ENCODE data around the gene FAM110D.

Gene FAM110D

GRCh38 chr1:26161415-26162219 is 2.7 kb downstream of the FAM110D start:
- peaks cover 18% of the 10 kb centered on the region for H3K27me3 ChIP-seq (ENCODE audit: insufficient read depth, low read length)
- H4K8ac ChIP-seq (ENCODE audit: low read depth, low read length), result peak overlapping the region; percentile 67
- no peak overlapping the region for H3K4ac ChIP-seq (ENCODE audit: low read depth, low read length)
- peak overlapping the region; percentile 42 for H2BK12ac ChIP-seq (ENCODE audit: low read length)
- peak overlapping the region; percentile 28 for H2BK120ac ChIP-seq (ENCODE audit: insufficient read depth, low read length, poor library complexity)
- H3K9ac ChIP-seq (ENCODE audit: low read length), result no peak overlapping the region
- no CpG with 5 or more reads among the region's 98 CpGs for WGBS (ENCODE audit: extremely low coverage, insufficient coverage, insufficient read length)
- peak overlapping the region; percentile 61 for H4K12ac ChIP-seq (ENCODE audit: low read depth, low read length)
- peak overlapping the region; percentile 50 for H4K91ac ChIP-seq (ENCODE audit: low read depth, low read length)
- peaks cover 2% of the 10 kb centered on the region for H3K9me3 ChIP-seq (ENCODE audit: insufficient read depth, low read depth, low read length)
- H3K4me2 ChIP-seq (ENCODE audit: low read length), result peak overlapping the region; percentile 90
- peaks cover 31 to 42% of the 10 kb centered on the region in 2 experiments for H3K4me1 ChIP-seq (ENCODE audit: control insufficient read depth in 1 of 2, insufficient read depth in 2 of 2, low read length in 2 of 2)
- H2AFZ ChIP-seq (ENCODE audit: insufficient read depth, low read length, poor library complexity), result peak overlapping the region; percentile 50
- H3K14ac ChIP-seq (ENCODE audit: low read length), result peak overlapping the region; percentile 30
- peaks cover 5% of the 10 kb centered on the region for H3K79me2 ChIP-seq (ENCODE audit: control insufficient read depth, insufficient read depth, low read length, poor library complexity)
- peak overlapping the region; percentile 20 for H2AK5ac ChIP-seq (ENCODE audit: low read length)
- peak overlapping the region; percentile 59 for H3K4me3 ChIP-seq (ENCODE audit: low read depth, low read length)
- peak overlapping the region; percentile 62 for H3K18ac ChIP-seq (ENCODE audit: low read length)
- H3K27ac ChIP-seq (ENCODE audit: low read depth, low read length), result no peak overlapping the region
- H3K79me1 ChIP-seq (ENCODE audit: low read length), result peaks cover 15% of the 10 kb centered on the region
- H2BK5ac ChIP-seq (ENCODE audit: low read depth, low read length, poor library complexity), result no peak overlapping the region
- no peak overlapping the region for H3K23ac ChIP-seq (ENCODE audit: low read length)
- peak; percentile 28 to 69 for DNase-seq
- no peaks in the 10 kb centered on the region for H3K36me3 ChIP-seq (ENCODE audit: control insufficient read depth in 1 of 2, insufficient read depth in 2 of 2, low read length in 2 of 2)

GRCh38 chr1:26162220-26162709 is 3.4 kb downstream of the FAM110D start:
- Histone ChIP-seq H2AK5ac (ENCODE audit: low read length) (no peak overlapping the region), H3K9ac (ENCODE audit: low read length) (no peak overlapping the region), H2BK120ac (ENCODE audit: insufficient read depth, low read length, poor library complexity) (no peak overlapping the region), H3K79me1 (ENCODE audit: low read length) (peaks cover 15% of the 10 kb centered on the region), H3K36me3 (ENCODE audit: control insufficient read depth in 1 of 2, insufficient read depth in 2 of 2, low read length in 2 of 2) (no peaks in the 10 kb centered on the region), H3K27me3 (ENCODE audit: insufficient read depth, low read length) (peaks cover 18% of the 10 kb centered on the region), H2BK12ac (ENCODE audit: low read length) (peak overlapping the region; percentile 24), H4K12ac (ENCODE audit: low read depth, low read length) (no peak overlapping the region), H3K9me3 (ENCODE audit: insufficient read depth, low read depth, low read length) (peaks cover 2% of the 10 kb centered on the region), H3K4me3 (ENCODE audit: low read depth, low read length) (peak overlapping the region; percentile 49), H3K4me2 (ENCODE audit: low read length) (peak overlapping the region; percentile 90), H2BK5ac (ENCODE audit: low read depth, low read length, poor library complexity) (no peak overlapping the region), H3K14ac (ENCODE audit: low read length) (no peak overlapping the region), H2AFZ (ENCODE audit: insufficient read depth, low read length, poor library complexity) (peak overlapping the region; percentile 50), H3K4me1 (ENCODE audit: control insufficient read depth in 1 of 2, insufficient read depth in 2 of 2, low read length in 2 of 2) (peaks cover 31 to 40% of the 10 kb centered on the region in 2 experiments), H3K27ac (ENCODE audit: low read depth, low read length) (no peak overlapping the region), H3K18ac (ENCODE audit: low read length) (no peak overlapping the region), H3K4ac (ENCODE audit: low read depth, low read length) (no peak overlapping the region), H3K23ac (ENCODE audit: low read length) (no peak overlapping the region), H4K8ac (ENCODE audit: low read depth, low read length) (no peak overlapping the region), H4K91ac (ENCODE audit: low read depth, low read length) (no peak overlapping the region), H3K79me2 (ENCODE audit: control insufficient read depth, insufficient read depth, low read length, poor library complexity) (peaks cover 5% of the 10 kb centered on the region)
- no peak for DNase-seq
- no CpG with 5 or more reads among the region's 21 CpGs for WGBS (ENCODE audit: extremely low coverage, insufficient coverage, insufficient read length)

DNA sequence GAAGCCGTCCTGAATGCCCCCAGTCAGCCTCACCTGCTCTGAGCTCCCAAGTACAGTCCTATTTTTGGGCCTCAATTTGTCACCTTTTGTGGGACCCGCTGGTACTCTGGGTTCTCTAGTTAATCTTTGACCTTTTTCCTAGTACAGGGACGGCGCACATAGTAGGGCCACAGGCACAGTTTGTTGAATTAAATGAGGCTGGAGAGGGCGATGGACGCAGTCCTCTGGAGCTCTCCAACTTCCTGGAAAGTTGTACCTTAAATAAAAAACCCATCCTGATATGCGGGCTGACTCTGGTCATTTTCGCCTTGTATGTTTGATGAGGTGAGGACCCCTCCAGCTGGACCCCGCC is 4.8 kb downstream of the FAM110D start:
- no CpG with 5 or more reads among the region's 9 CpGs for WGBS (ENCODE audit: extremely low coverage, insufficient coverage, insufficient read length)
- H3K9me3 ChIP-seq (ENCODE audit: insufficient read depth, low read depth, low read length), result peaks cover 2% of the 10 kb centered on the region
- H2AK5ac ChIP-seq (ENCODE audit: low read length), result no peak overlapping the region
- H3K18ac ChIP-seq (ENCODE audit: low read length), result no peak overlapping the region
- H3K27me3 ChIP-seq (ENCODE audit: insufficient read depth, low read length), result peaks cover 18% of the 10 kb centered on the region
- H4K8ac ChIP-seq (ENCODE audit: low read depth, low read length), result no peak overlapping the region
- no peak overlapping the region for H2BK120ac ChIP-seq (ENCODE audit: insufficient read depth, low read length, poor library complexity)
- H3K27ac ChIP-seq (ENCODE audit: low read depth, low read length), result no peak overlapping the region
- H2BK5ac ChIP-seq (ENCODE audit: low read depth, low read length, poor library complexity), result no peak overlapping the region
- peaks cover 10% of the 10 kb centered on the region for H3K79me1 ChIP-seq (ENCODE audit: low read length)
- no peak overlapping the region for H2BK12ac ChIP-seq (ENCODE audit: low read length)
- peaks cover 23 to 32% of the 10 kb centered on the region in 2 experiments for H3K4me1 ChIP-seq (ENCODE audit: control insufficient read depth in 1 of 2, insufficient read depth in 2 of 2, low read length in 2 of 2)
- H3K79me2 ChIP-seq (ENCODE audit: control insufficient read depth, insufficient read depth, low read length, poor library complexity), result peaks cover 5% of the 10 kb centered on the region
- no peak overlapping the region for H4K12ac ChIP-seq (ENCODE audit: low read depth, low read length)
- H4K91ac ChIP-seq (ENCODE audit: low read depth, low read length), result no peak overlapping the region
- peak overlapping the region; percentile 80 for H3K4me2 ChIP-seq (ENCODE audit: low read length)
- no peak overlapping the region for H2AFZ ChIP-seq (ENCODE audit: insufficient read depth, low read length, poor library complexity)
- H3K4me3 ChIP-seq (ENCODE audit: low read depth, low read length), result no peak overlapping the region
- H3K9ac ChIP-seq (ENCODE audit: low read length), result no peak overlapping the region
- H3K36me3 ChIP-seq (ENCODE audit: control insufficient read depth in 1 of 2, insufficient read depth in 2 of 2, low read length in 2 of 2), result no peaks in the 10 kb centered on the region
- H3K4ac ChIP-seq (ENCODE audit: low read depth, low read length), result no peak overlapping the region
- H3K14ac ChIP-seq (ENCODE audit: low read length), result no peak overlapping the region
- H3K23ac ChIP-seq (ENCODE audit: low read length), result no peak overlapping the region
- no peak for DNase-seq

GRCh38 chr1:26164036-26164860 is 5.4 kb downstream of the FAM110D start:
- H4K12ac ChIP-seq (ENCODE audit: low read depth, low read length), result peak overlapping the region; percentile 49

More at GRCh38 chr1:26164036-26164860, 5.4 kb downstream of the FAM110D start:
- WGBS (ENCODE audit: extremely low coverage, insufficient coverage, insufficient read length), result no CpG with 5 or more reads among the region's 72 CpGs
- H3K4ac ChIP-seq (ENCODE audit: low read depth, low read length), result no peak overlapping the region
- H3K79me2 ChIP-seq (ENCODE audit: control insufficient read depth, insufficient read depth, low read length, poor library complexity), result peaks cover 5% of the 10 kb centered on the region
- H3K36me3 ChIP-seq (ENCODE audit: control insufficient read depth in 1 of 2, insufficient read depth in 2 of 2, low read length in 2 of 2), result no peaks in the 10 kb centered on the region
- H3K14ac ChIP-seq (ENCODE audit: low read length), result peak overlapping the region; percentile 65
- H3K4me3 ChIP-seq (ENCODE audit: low read depth, low read length), result peak overlapping the region; percentile 55
- peaks cover 2% of the 10 kb centered on the region for H3K9me3 ChIP-seq (ENCODE audit: insufficient read depth, low read depth, low read length)
- peak overlapping the region; percentile 25 for H3K18ac ChIP-seq (ENCODE audit: low read length)
- peak in 1 of 2 donors; percentile 62 for DNase-seq
- H2BK5ac ChIP-seq (ENCODE audit: low read depth, low read length, poor library complexity), result peak overlapping the region; percentile 57
- H2AK5ac ChIP-seq (ENCODE audit: low read length), result no peak overlapping the region
- peaks cover 18% of the 10 kb centered on the region for H3K27me3 ChIP-seq (ENCODE audit: insufficient read depth, low read length)
- H4K8ac ChIP-seq (ENCODE audit: low read depth, low read length), result peak overlapping the region; percentile 86
- peak overlapping the region; percentile 80 for H3K4me2 ChIP-seq (ENCODE audit: low read length)
- peaks cover 10% of the 10 kb centered on the region for H3K79me1 ChIP-seq (ENCODE audit: low read length)
- H3K9ac ChIP-seq (ENCODE audit: low read length), result no peak overlapping the region
- H3K4me1 ChIP-seq (ENCODE audit: control insufficient read depth in 1 of 2, insufficient read depth in 2 of 2, low read length in 2 of 2), result peaks cover 17 to 26% of the 10 kb centered on the region in 2 experiments
- peak overlapping the region; percentile 95 for H2AFZ ChIP-seq (ENCODE audit: insufficient read depth, low read length, poor library complexity)
- H3K27ac ChIP-seq (ENCODE audit: low read depth, low read length), result no peak overlapping the region
- H3K23ac ChIP-seq (ENCODE audit: low read length), result no peak overlapping the region
- H2BK120ac ChIP-seq (ENCODE audit: insufficient read depth, low read length, poor library complexity), result peak overlapping the region; percentile 68
- peak overlapping the region; percentile 89 for H2BK12ac ChIP-seq (ENCODE audit: low read length)
- peak overlapping the region; percentile 80 for H4K91ac ChIP-seq (ENCODE audit: low read depth, low read length)

Measured in trophoblast cell (in vitro differentiated cells and primary cell).